GM12864 (cell line): Measurements from ENCODE around the gene FHIP1A.

Source experiments
- DNase-seq: peaks from one replicate; pipeline ENCODE4 v3.0.0-alpha.2; 2011; ENCODE audit warnings: low read depth
- H3K4me3 ChIP-seq: 2 replicates; pipeline ENCODE4 v1.5.1; 2011; ENCODE audit warnings: mild to moderate bottlenecking, low read depth, low read length, control low read depth
- CTCF ChIP-seq: IDR thresholded peaks from 2 replicates; pipeline ENCODE4 v1.5.1; 2011; ENCODE audit warnings: low read depth, mild to moderate bottlenecking, moderate library complexity, low read length, control low read depth, inconsistent platforms; ENCODE audit errors: missing control alignments

FHIP1A gene

GRCh38 chr4:151417766-151418376 lies 8.9 kb downstream of the FHIP1A start:
- DNase-seq = no peak
- no peak overlapping the region for H3K4me3 ChIP-seq
- TF ChIP-seq CTCF = no peak

GRCh38 chr4:151418385-151418784 lies 9.4 kb downstream of the FHIP1A start:
- no peak for DNase-seq
- no peak for TF ChIP-seq CTCF
- no peak overlapping the region for H3K4me3 ChIP-seq

GRCh38 chr4:151418856-151419255 lies 9.9 kb downstream of the FHIP1A start:
- no peak for TF ChIP-seq CTCF
- DNase-seq = no peak

GRCh38 chr4:151420250-151420807 lies 11.4 kb downstream of the FHIP1A start:
- no peak overlapping the region for H3K4me3 ChIP-seq
- TF ChIP-seq CTCF = no peak
- no peak for DNase-seq

More at GRCh38 chr4:151418856-151419255, 9.9 kb downstream of the FHIP1A start:
- H3K4me3 ChIP-seq = no peak overlapping the region

- H3K4me3 ChIP-seq = no peak overlapping the region
- DNase-seq = no peak
- TF ChIP-seq CTCF = no peak
Observed at GRCh38 chr4:151422854-151423253, 13.9 kb downstream of the FHIP1A start.

- no peak for TF ChIP-seq CTCF
- no peak overlapping the region for H3K4me3 ChIP-seq
- no peak for DNase-seq
Observed at GRCh38 chr4:151426513-151426912, 17.5 kb downstream of the FHIP1A start.

GRCh38 chr4:151427266-151427665 lies 18.3 kb downstream of the FHIP1A start:
- DNase-seq = no peak
- no peak for TF ChIP-seq CTCF
- no peak overlapping the region for H3K4me3 ChIP-seq
